ENCODE data around the gene XPA. TPM values are rescaled to one million over a fixed set of nuclear protein-coding genes. Genes with fewer than 3 reads are reported as not detected.

The XPA gene
- total and polyA plus RNA-seq, 4 donors: 6.6 to 19.6 (median 6.8) TPM

DNA sequence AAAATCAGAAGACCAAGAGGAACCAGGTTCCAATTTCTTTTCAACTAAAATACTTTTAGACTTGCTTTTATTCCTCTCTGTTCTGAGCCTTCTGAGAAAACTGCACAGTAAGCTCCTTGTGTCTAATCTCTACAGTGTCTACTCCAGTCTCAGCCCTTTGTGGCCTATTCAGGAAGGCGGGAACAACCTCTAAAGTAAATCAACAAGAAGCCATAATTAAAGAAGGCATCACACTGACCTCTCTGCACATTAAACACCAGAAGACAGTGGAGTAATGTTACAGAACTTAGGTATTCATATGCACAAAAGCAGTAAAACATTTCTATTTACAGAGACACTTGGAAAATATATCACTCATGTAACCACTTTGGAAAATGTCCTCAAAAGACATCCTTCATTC lies 14.9 kb downstream of the XPA start:
- no peak overlapping the region for H3K9ac ChIP-seq (ENCODE audit: low read depth in 1 of 2, low read length in 2 of 2)
- no peak for DNase-seq (ENCODE audit: low spot score)
- 96% methylated on average over 1 of the region's 1 CpG for WGBS
- no peaks in the 10 kb centered on the region for H3K9me3 ChIP-seq (ENCODE audit: control insufficient read depth in 4 of 4, low read length in 3 of 4)
- no peak overlapping the region for H3K4me3 ChIP-seq (ENCODE audit: low read depth in 1 of 3, low read length in 3 of 3)
- no peak overlapping the region for H3K27ac ChIP-seq (ENCODE audit: low read depth in 1 of 2, low read length in 2 of 2)
- TF ChIP-seq, protein P1, sequence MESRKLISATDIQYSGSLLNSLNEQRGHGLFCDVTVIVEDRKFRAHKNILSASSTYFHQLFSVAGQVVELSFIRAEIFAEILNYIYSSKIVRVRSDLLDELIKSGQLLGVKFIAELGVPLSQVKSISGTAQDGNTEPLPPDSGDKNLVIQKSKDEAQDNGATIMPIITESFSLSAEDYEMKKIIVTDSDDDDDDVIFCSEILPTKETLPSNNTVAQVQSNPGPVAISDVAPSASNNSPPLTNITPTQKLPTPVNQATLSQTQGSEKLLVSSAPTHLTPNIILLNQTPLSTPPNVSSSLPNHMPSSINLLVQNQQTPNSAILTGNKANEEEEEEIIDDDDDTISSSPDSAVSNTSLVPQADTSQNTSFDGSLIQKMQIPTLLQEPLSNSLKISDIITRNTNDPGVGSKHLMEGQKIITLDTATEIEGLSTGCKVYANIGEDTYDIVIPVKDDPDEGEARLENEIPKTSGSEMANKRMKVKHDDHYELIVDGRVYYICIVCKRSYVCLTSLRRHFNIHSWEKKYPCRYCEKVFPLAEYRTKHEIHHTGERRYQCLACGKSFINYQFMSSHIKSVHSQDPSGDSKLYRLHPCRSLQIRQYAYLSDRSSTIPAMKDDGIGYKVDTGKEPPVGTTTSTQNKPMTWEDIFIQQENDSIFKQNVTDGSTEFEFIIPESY (IDR thresholded peaks at IDR 0.05): no peak
- TF ChIP-seq, protein P2, sequence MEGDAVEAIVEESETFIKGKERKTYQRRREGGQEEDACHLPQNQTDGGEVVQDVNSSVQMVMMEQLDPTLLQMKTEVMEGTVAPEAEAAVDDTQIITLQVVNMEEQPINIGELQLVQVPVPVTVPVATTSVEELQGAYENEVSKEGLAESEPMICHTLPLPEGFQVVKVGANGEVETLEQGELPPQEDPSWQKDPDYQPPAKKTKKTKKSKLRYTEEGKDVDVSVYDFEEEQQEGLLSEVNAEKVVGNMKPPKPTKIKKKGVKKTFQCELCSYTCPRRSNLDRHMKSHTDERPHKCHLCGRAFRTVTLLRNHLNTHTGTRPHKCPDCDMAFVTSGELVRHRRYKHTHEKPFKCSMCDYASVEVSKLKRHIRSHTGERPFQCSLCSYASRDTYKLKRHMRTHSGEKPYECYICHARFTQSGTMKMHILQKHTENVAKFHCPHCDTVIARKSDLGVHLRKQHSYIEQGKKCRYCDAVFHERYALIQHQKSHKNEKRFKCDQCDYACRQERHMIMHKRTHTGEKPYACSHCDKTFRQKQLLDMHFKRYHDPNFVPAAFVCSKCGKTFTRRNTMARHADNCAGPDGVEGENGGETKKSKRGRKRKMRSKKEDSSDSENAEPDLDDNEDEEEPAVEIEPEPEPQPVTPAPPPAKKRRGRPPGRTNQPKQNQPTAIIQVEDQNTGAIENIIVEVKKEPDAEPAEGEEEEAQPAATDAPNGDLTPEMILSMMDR (IDR thresholded peaks at IDR 0.05; ENCODE audit: low read depth, low read length, missing input control): no peak
- TF ChIP-seq, protein P3, sequence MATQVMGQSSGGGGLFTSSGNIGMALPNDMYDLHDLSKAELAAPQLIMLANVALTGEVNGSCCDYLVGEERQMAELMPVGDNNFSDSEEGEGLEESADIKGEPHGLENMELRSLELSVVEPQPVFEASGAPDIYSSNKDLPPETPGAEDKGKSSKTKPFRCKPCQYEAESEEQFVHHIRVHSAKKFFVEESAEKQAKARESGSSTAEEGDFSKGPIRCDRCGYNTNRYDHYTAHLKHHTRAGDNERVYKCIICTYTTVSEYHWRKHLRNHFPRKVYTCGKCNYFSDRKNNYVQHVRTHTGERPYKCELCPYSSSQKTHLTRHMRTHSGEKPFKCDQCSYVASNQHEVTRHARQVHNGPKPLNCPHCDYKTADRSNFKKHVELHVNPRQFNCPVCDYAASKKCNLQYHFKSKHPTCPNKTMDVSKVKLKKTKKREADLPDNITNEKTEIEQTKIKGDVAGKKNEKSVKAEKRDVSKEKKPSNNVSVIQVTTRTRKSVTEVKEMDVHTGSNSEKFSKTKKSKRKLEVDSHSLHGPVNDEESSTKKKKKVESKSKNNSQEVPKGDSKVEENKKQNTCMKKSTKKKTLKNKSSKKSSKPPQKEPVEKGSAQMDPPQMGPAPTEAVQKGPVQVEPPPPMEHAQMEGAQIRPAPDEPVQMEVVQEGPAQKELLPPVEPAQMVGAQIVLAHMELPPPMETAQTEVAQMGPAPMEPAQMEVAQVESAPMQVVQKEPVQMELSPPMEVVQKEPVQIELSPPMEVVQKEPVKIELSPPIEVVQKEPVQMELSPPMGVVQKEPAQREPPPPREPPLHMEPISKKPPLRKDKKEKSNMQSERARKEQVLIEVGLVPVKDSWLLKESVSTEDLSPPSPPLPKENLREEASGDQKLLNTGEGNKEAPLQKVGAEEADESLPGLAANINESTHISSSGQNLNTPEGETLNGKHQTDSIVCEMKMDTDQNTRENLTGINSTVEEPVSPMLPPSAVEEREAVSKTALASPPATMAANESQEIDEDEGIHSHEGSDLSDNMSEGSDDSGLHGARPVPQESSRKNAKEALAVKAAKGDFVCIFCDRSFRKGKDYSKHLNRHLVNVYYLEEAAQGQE (IDR thresholded peaks at IDR 0.05): no peak
- TF ChIP-seq RXRA (IDR thresholded peaks at IDR 0.05) (no peak), RAD21 (IDR thresholded peaks at IDR 0.05) (no peak), GABPA (IDR thresholded peaks at IDR 0.05 in 1 of 2, conservative IDR thresholded peaks at IDR 0.05 in 1 of 2) (no peak), FOXA2 (IDR thresholded peaks at IDR 0.05) (no peak), TAF1 (conservative IDR thresholded peaks at IDR 0.05) (no peak)
- TF ChIP-seq, protein P4, sequence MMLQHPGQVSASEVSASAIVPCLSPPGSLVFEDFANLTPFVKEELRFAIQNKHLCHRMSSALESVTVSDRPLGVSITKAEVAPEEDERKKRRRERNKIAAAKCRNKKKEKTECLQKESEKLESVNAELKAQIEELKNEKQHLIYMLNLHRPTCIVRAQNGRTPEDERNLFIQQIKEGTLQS (IDR thresholded peaks at IDR 0.05): no peak
- peaks cover 0 to 2% (median 0%) of the 10 kb centered on the region in 4 donors for H3K4me1 ChIP-seq (ENCODE audit: control insufficient read depth in 4 of 4, insufficient read depth in 4 of 4, low read length in 3 of 4)
- H3K27me3 ChIP-seq (ENCODE audit: control insufficient read depth in 4 of 4, insufficient read depth in 4 of 4, low read length in 3 of 4): no peaks in the 10 kb centered on the region
- peaks cover 3 to 55% (median 38%) of the 10 kb centered on the region in 4 donors for H3K36me3 ChIP-seq (ENCODE audit: control insufficient read depth in 4 of 4, insufficient read depth in 3 of 4, low read depth in 1 of 4, low read length in 3 of 4)

DNA sequence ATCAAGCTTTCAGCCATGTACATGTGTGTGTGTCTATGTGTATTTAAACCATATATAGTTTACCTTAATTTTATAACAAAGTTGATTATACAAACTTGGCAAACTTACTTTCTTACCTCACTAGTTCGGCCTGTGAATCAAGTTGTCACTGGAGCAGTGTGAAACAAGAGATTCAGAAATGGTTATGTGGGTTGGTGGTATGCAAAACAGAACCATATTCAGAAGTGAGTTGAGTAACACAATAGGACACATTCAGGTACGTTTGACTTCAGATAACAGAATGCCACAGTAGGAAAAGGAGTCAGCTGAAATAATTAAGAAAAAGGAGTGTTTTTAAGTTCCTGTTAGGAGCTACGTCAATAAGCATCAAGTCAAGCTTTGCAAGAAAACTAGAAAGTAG lies 21.5 kb downstream of the XPA start:
- no peak overlapping the region for H3K27ac ChIP-seq (ENCODE audit: low read depth in 1 of 2, low read length in 2 of 2)
- WGBS: 79% methylated on average over 3 of the region's 3 CpGs
- no peak for DNase-seq (ENCODE audit: low spot score)

More for the DNA sequence above, 21.5 kb downstream of the XPA start:
- Histone ChIP-seq H3K4me3 (ENCODE audit: low read depth in 1 of 3, low read length in 3 of 3) (no peak overlapping the region), H3K27me3 (ENCODE audit: control insufficient read depth in 4 of 4, insufficient read depth in 4 of 4, low read length in 3 of 4) (no peaks in the 10 kb centered on the region), H3K9me3 (ENCODE audit: control insufficient read depth in 4 of 4, low read length in 3 of 4) (no peaks in the 10 kb centered on the region), H3K36me3 (ENCODE audit: control insufficient read depth in 4 of 4, insufficient read depth in 3 of 4, low read depth in 1 of 4, low read length in 3 of 4) (peaks cover 9 to 70% (median 47%) of the 10 kb centered on the region in 4 donors), H3K9ac (ENCODE audit: low read depth in 1 of 2, low read length in 2 of 2) (no peak overlapping the region), H3K4me1 (ENCODE audit: control insufficient read depth in 4 of 4, insufficient read depth in 4 of 4, low read length in 3 of 4) (peaks cover 0 to 13% (median under 1%) of the 10 kb centered on the region in 4 donors)
- TF ChIP-seq, protein P3 (IDR thresholded peaks at IDR 0.05): no peak
- TF ChIP-seq TAF1 (conservative IDR thresholded peaks at IDR 0.05) (no peak), SP1 (IDR thresholded peaks at IDR 0.05) (no peak), RXRA (IDR thresholded peaks at IDR 0.05) (no peak), HNF4G (IDR thresholded peaks at IDR 0.05) (no peak), JUND (IDR thresholded peaks at IDR 0.05) (no peak), HNF4A (conservative IDR thresholded peaks at IDR 0.05) (no peak), RAD21 (IDR thresholded peaks at IDR 0.05) (no peak), YY1 (IDR thresholded peaks at IDR 0.05) (no peak), EGR1 (IDR thresholded peaks at IDR 0.05; ENCODE audit: low read depth in 2 of 2) (no peak), FOXA1 (IDR thresholded peaks at IDR 0.05) (no peak)
- TF ChIP-seq, protein P1 (IDR thresholded peaks at IDR 0.05): no peak
